Uterus (tissue), 4 donors: ENCODE measurements around the gene ARID5B. TPM values are rescaled to one million over a fixed set of nuclear protein-coding genes. Genes with fewer than 3 reads are reported as not detected.
A peak's percentile ranks its signal among the peaks of the same experiment; 100 is the strongest.

ENCODE experiments used
- DNase-seq, 2 donors: peaks; one replicate each; pipeline ENCODE4 v3.0.0-alpha.2; 2019 to 2020
- H3K27ac ChIP-seq, 2 donors: fragments of 200-600 bp; sonication (generic); 1 replicate in 1 of 2; 2 replicates in 1 of 2; pipeline ENCODE4 v1.5.1; 2016 to 2018
- H3K27me3 ChIP-seq, 2 donors: fragments of 200-600 bp; sonication (generic); one replicate each; pipeline ENCODE4 v1.5.1; 2018 to 2019; ENCODE audit warnings: control low read depth in 1 of 2
- H3K36me3 ChIP-seq, 2 donors: fragments of 200-600 bp; sonication (generic); one replicate each; pipeline ENCODE4 v1.5.1; 2019; ENCODE audit warnings: control low read depth in 1 of 2
- H3K4me1 ChIP-seq, 2 donors: fragments of 200-600 bp; sonication (generic); one replicate each; pipeline ENCODE4 v1.5.1; 2018 to 2019; ENCODE audit warnings: control low read depth in 1 of 2
- H3K4me3 ChIP-seq, 2 donors: fragments of 200-600 bp; sonication (generic); 1 replicate in 1 of 2; 2 replicates in 1 of 2; pipeline ENCODE4 v1.5.1; 2018 to 2019; ENCODE audit warnings: mild to moderate bottlenecking in 1 of 2
- H3K9me3 ChIP-seq, 2 donors: fragments of 200-600 bp; sonication (generic); one replicate each; pipeline ENCODE4 v1.5.1; 2019; ENCODE audit warnings: control low read depth in 1 of 2
- CTCF ChIP-seq, 4 experiments: fragments of 200-600 bp in 2 of 4; fragments of 450-650 bp in 2 of 4; sonication (generic) in 2 of 4; IDR thresholded peaks; one replicate each; pipeline ENCODE4 v1.5.1; 2016 to 2019; ENCODE audit warnings: antibody characterized with exemption in 4 of 4, mild to moderate bottlenecking in 2 of 4, moderate library complexity in 1 of 4
- POLR2A ChIP-seq, 2 donors: fragments of 450-650 bp; IDR thresholded peaks; one replicate each; pipeline ENCODE4 v1.6.1; 2016; ENCODE audit warnings: antibody characterized with exemption in 2 of 2, mild to moderate bottlenecking in 1 of 2, moderate library complexity in 1 of 2
- intact Hi-C: fragments of 100-400 bp; cut with DNase I; formaldehyde crosslinking; loops from one replicate; pipeline ENCODE4 v1.15.1; 2023; ENCODE audit warnings: low total_unique reads
- total RNA-seq, 4 donors: library from RNA; depleted of rRNA in 3 of 4; stranded (reverse); fragments of >200 nt in 3 of 4; gene quantifications; one replicate each; pipeline versions ENCODE4 v1.1.0 to v1.2.4, GENCODE V29; 2014 to 2023
- donor health status: DM: yes; HTN: yes; CAD: no.

ARID5B gene
- total RNA-seq, 4 donors from 2014 or later, result 38.7 to 64.1 (median 56.6) TPM

- Histone ChIP-seq H3K27me3 (no peaks in the 10 kb centered on the region), H3K27ac (peak overlapping the region; percentile 64 to 89), H3K36me3 (no peaks in the 10 kb centered on the region), H3K9me3 (no peaks in the 10 kb centered on the region), H3K4me1 (peaks cover 8 to 21% of the 10 kb centered on the region in 2 donors), H3K4me3 (no peak overlapping the region)
- DNase-seq, result no peak
- intact Hi-C loops, result no loop called here
- TF ChIP-seq CTCF (IDR thresholded peaks at IDR 0.05) (no peak), POLR2A (IDR thresholded peaks at IDR 0.05) (no peak)
These were observed 171.4 kb downstream of the ARID5B start for GRCh38 chr10:62072901-62073300.

GRCh38 chr10:62073429-62073828 lies 171.9 kb downstream of the ARID5B start:
- TF ChIP-seq CTCF (IDR thresholded peaks at IDR 0.05) (no peak), POLR2A (IDR thresholded peaks at IDR 0.05) (no peak)
- no peaks in the 10 kb centered on the region for H3K27me3 ChIP-seq
- no peak for DNase-seq
- intact Hi-C loops, result no loop called here
- no peaks in the 10 kb centered on the region for H3K9me3 ChIP-seq
- H3K4me1 ChIP-seq, result peaks cover 8 to 21% of the 10 kb centered on the region in 2 donors
- no peaks in the 10 kb centered on the region for H3K36me3 ChIP-seq
- H3K27ac ChIP-seq, result peak overlapping the region; percentile 64 to 89
- H3K4me3 ChIP-seq, result no peak overlapping the region

GRCh38 chr10:62075414-62075813 lies 173.9 kb downstream of the ARID5B start:
- no peak for DNase-seq
- Histone ChIP-seq H3K27ac (peak overlapping the region; percentile 64 to 89), H3K27me3 (no peaks in the 10 kb centered on the region), H3K36me3 (no peaks in the 10 kb centered on the region), H3K4me3 (no peak overlapping the region), H3K9me3 (no peaks in the 10 kb centered on the region), H3K4me1 (peaks cover 5 to 18% of the 10 kb centered on the region in 2 donors)
- intact Hi-C loops, result no loop called here
- TF ChIP-seq POLR2A (IDR thresholded peaks at IDR 0.05), result no peak
- no peak for TF ChIP-seq CTCF (IDR thresholded peaks at IDR 0.05)

- peaks cover 5 to 18% of the 10 kb centered on the region in 2 donors for H3K4me1 ChIP-seq
- H3K27me3 ChIP-seq, result no peaks in the 10 kb centered on the region
- no peak for DNase-seq
- no peak for TF ChIP-seq POLR2A (IDR thresholded peaks at IDR 0.05)
- no peak for TF ChIP-seq CTCF (IDR thresholded peaks at IDR 0.05)
- no peak overlapping the region for H3K4me3 ChIP-seq
- peak overlapping the region; percentile 64 to 89 for H3K27ac ChIP-seq
- H3K9me3 ChIP-seq, result no peaks in the 10 kb centered on the region
- intact Hi-C loops, result no loop called here
- no peaks in the 10 kb centered on the region for H3K36me3 ChIP-seq
These were observed 174.4 kb downstream of the ARID5B start for GRCh38 chr10:62075912-62076311.

- TF ChIP-seq CTCF (IDR thresholded peaks at IDR 0.05) (no peak), POLR2A (IDR thresholded peaks at IDR 0.05) (no peak)
- H3K4me3 ChIP-seq, result no peak overlapping the region
- peak overlapping the region; percentile 64 to 89 for H3K27ac ChIP-seq
- H3K36me3 ChIP-seq, result no peaks in the 10 kb centered on the region
- intact Hi-C loops, result no loop called here
- no peaks in the 10 kb centered on the region for H3K9me3 ChIP-seq
- DNase-seq, result no peak
- H3K4me1 ChIP-seq, result peaks cover 5 to 18% of the 10 kb centered on the region in 2 donors
- no peaks in the 10 kb centered on the region for H3K27me3 ChIP-seq
These were observed 175.4 kb downstream of the ARID5B start for GRCh38 chr10:62076891-62077290.
